ENCODE measurements around the gene SNAP25. TPM values are rescaled to one million over a fixed set of nuclear protein-coding genes. Genes with fewer than 3 reads are reported as not detected.

The SNAP25 gene
- total RNA-seq, 1 experiment from 2014 or later, result not detected

- H3K27ac ChIP-seq, result no peak overlapping the region
- H3K27me3 ChIP-seq (ENCODE audit: insufficient read depth, low read depth), result 0 out of 2 replicates have a peak, but pooled peaks cover 4% of the 10 kb centered on the region
- no peak overlapping the region for H2AFZ ChIP-seq
- no peaks in the 10 kb centered on the region for H3K9me3 ChIP-seq (ENCODE audit: insufficient read depth, low read depth)
- no peaks in the 10 kb centered on the region for H3F3A ChIP-seq (ENCODE audit: insufficient read depth, low read depth)
- no peak for TF ChIP-seq CTCF (conservative IDR thresholded peaks at IDR 0.05)
- no peak for TF ChIP-seq EZH2 (IDR thresholded peaks at IDR 0.05; ENCODE audit: low read depth)
- H3K4me3 ChIP-seq, result no peak overlapping the region
- intact Hi-C loops (cut with micrococcal nuclease; ENCODE audit: unreplicated experiment), result no loop called here
- POLR2A ChIA-PET (ENCODE audit: unreplicated experiment), result no interaction called here
- BruUV-seq (replicated peaks), result no TSS peak
- H3K36me3 ChIP-seq (ENCODE audit: low read depth), result no peaks in the 10 kb centered on the region
- DNase-seq, result no peak
- no peak overlapping the region for H3K4me2 ChIP-seq
- CTCF ChIA-PET, result no interaction called here
- H3K4me1 ChIP-seq (replicated peaks; ENCODE audit: insufficient read depth), result peaks cover 5% of the 10 kb centered on the region
- H3K79me2 ChIP-seq (ENCODE audit: low read depth), result no peaks in the 10 kb centered on the region
- H4K20me1 ChIP-seq (ENCODE audit: insufficient read depth), result no peaks in the 10 kb centered on the region
- H3K9me2 ChIP-seq (ENCODE audit: insufficient read depth), result no peaks in the 10 kb centered on the region
Observed at GRCh38 chr20:10242166-10242565, 23.5 kb downstream of the SNAP25 start.

- H2AFZ ChIP-seq, result no peak overlapping the region
- no peak for DNase-seq
- intact Hi-C loops (cut with micrococcal nuclease; ENCODE audit: unreplicated experiment), result no loop called here
- no peaks in the 10 kb centered on the region for H3K79me2 ChIP-seq (ENCODE audit: low read depth)
- H3K4me3 ChIP-seq, result no peak overlapping the region
- no peak for TF ChIP-seq CTCF (conservative IDR thresholded peaks at IDR 0.05)
- H3K27ac ChIP-seq, result no peak overlapping the region
- H3K9me3 ChIP-seq (ENCODE audit: insufficient read depth, low read depth), result no peaks in the 10 kb centered on the region; the same call in 1 of the 2 replicates
- no peaks in the 10 kb centered on the region for H4K20me1 ChIP-seq (ENCODE audit: insufficient read depth)
- no peaks in the 10 kb centered on the region for H3K9me2 ChIP-seq (ENCODE audit: insufficient read depth)
- no TSS peak for BruUV-seq (replicated peaks)
- peaks cover 8% of the 10 kb centered on the region; the same call in 1 of the 2 replicates for H3F3A ChIP-seq (ENCODE audit: insufficient read depth, low read depth)
- H3K4me2 ChIP-seq, result no peak overlapping the region
- H3K27me3 ChIP-seq (ENCODE audit: insufficient read depth, low read depth), result 0 out of 2 replicates have a peak, but pooled peaks cover 4% of the 10 kb centered on the region
- POLR2A ChIA-PET (ENCODE audit: unreplicated experiment), result interaction anchor here (0.6 kb wide), 1 partner anchor 21 kb away, joined by 3 read pairs; no protein-coding TSS in a partner anchor
- 0 out of 2 replicates have a peak, but pooled peaks cover 10% of the 10 kb centered on the region for H3K4me1 ChIP-seq (replicated peaks; ENCODE audit: insufficient read depth)
- no peaks in the 10 kb centered on the region for H3K36me3 ChIP-seq (ENCODE audit: low read depth)
- CTCF ChIA-PET, result no interaction called here
Observed at GRCh38 chr20:10247440-10247839, 28.8 kb downstream of the SNAP25 start.

- Histone ChIP-seq H3K9me2 (ENCODE audit: insufficient read depth) (no peaks in the 10 kb centered on the region), H3K27me3 (ENCODE audit: insufficient read depth, low read depth) (0 out of 2 replicates have a peak, but pooled peaks cover 4% of the 10 kb centered on the region), H4K20me1 (ENCODE audit: insufficient read depth) (no peaks in the 10 kb centered on the region), H3K4me2 (no peak overlapping the region), H3K4me3 (no peak overlapping the region), H3K4me1 (replicated peaks; ENCODE audit: insufficient read depth) (0 out of 2 replicates have a peak, but pooled peaks cover 10% of the 10 kb centered on the region), H3K9me3 (ENCODE audit: insufficient read depth, low read depth) (no peaks in the 10 kb centered on the region; the same call in 1 of the 2 replicates), H2AFZ (no peak overlapping the region), H3K36me3 (ENCODE audit: low read depth) (no peaks in the 10 kb centered on the region), H3F3A (ENCODE audit: insufficient read depth, low read depth) (peaks cover 8% of the 10 kb centered on the region; the same call in 1 of the 2 replicates), H3K27ac (no peak overlapping the region), H3K79me2 (ENCODE audit: low read depth) (no peaks in the 10 kb centered on the region)
- ChIA-PET POLR2A (ENCODE audit: unreplicated experiment) (interaction anchor here (0.8 kb wide), 1 partner anchor 1527 kb away, joined by 3 read pairs; no protein-coding TSS in a partner anchor), CTCF (no interaction called here)
- TF ChIP-seq CTCF (conservative IDR thresholded peaks at IDR 0.05) (no peak), EZH2 (IDR thresholded peaks at IDR 0.05; ENCODE audit: low read depth) (no peak)
- no peak for DNase-seq
- intact Hi-C loops (cut with micrococcal nuclease; ENCODE audit: unreplicated experiment), result no loop called here
- BruUV-seq (replicated peaks), result no TSS peak
Observed at GRCh38 chr20:10249048-10249770, 30.6 kb downstream of the SNAP25 start.

All from PC-9 (cell line).